DMS153 treated with DMSO at 0.1 percent for 48 hours (cell line): ENCODE data around the gene MED28.
"Not testable (repeated sequence)": the region's sequence is repeated elsewhere in the genome, so short reads cannot be mapped to it uniquely, and the experiment has no call there.

Experiments used
- DNase-seq: peaks from one replicate; lab custom pipeline; 2025; ENCODE audit not compliant: unreplicated experiment; lab: John Stamatoyannopoulos, UW

The MED28 gene

DNA sequence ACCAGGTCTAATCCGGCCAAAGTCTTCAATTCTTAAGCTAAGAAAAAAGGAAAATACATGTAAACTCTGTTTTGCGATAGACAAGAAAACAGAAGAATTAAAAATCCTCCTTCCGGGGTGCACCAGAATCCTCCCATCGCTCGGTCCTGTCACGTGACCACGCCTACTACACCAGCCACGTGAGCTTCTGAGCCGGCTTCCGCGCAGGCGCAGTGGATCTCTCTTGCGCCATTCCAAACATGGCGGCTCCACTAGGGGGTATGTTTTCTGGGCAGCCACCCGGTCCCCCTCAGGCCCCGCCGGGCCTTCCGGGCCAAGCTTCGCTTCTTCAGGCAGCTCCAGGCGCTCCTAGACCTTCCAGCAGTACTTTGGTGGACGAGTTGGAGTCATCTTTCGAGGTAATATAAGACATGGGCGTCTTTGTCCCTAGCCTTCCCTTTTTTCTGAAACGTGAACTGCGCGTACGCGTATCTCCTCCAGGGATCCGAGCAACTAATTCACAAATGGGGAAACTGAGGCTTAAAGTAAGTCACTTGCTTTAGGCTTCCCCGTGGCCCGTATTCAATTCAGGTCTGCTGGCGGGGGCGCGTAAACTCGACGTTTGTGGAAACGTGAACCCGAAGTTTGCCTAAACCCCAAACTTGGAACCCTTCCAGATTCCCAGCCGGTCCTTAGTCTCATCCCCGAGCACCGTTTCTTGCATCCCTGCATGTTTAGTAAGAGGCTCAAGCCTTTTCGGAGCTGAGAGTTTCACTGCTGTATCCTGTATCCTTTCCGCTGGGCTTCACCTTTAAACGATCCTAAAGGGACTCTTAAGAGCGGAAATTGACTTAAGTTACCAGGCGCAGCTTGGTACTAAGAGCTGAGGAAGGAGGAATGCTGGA, at the start of gene MED28:
TSS of gene MED28 (plus strand) at position 226 of the 884 bp plus-strand sequence. CDS start at position 240, 14 bp downstream.
- DNase-seq: peak; percentile 68

- DNase-seq: no peak
Measured at GRCh38 chr4:17565846-17566245, 48.6 kb upstream of the MED28 start.

GRCh38 chr4:17567271-17567670, 47.2 kb upstream of the MED28 start:
- no peak for DNase-seq

GRCh38 chr4:17574206-17574605, 40.2 kb upstream of the MED28 start:
- DNase-seq: no peak

DNA sequence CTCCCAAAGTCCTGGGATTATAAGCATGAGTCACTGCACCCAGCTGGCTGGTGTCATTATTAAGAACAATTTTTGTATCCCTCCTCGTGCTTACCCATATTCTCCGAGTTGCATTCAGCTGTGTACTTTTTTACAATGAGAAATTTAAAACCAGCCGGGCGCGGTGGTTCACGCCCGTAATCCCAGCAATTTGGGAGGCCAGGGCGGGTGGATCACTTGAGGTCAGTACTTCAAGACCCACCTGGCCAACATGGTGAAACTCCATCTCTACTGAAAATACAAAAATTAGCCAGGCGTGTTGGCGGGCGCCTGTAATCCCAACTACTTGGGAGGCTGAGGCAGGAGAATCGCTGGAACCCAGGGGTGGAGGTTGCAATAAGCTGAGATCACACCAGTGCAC, 39.3 kb upstream of the MED28 start:
- DNase-seq: not testable (repeated sequence)

DNA sequence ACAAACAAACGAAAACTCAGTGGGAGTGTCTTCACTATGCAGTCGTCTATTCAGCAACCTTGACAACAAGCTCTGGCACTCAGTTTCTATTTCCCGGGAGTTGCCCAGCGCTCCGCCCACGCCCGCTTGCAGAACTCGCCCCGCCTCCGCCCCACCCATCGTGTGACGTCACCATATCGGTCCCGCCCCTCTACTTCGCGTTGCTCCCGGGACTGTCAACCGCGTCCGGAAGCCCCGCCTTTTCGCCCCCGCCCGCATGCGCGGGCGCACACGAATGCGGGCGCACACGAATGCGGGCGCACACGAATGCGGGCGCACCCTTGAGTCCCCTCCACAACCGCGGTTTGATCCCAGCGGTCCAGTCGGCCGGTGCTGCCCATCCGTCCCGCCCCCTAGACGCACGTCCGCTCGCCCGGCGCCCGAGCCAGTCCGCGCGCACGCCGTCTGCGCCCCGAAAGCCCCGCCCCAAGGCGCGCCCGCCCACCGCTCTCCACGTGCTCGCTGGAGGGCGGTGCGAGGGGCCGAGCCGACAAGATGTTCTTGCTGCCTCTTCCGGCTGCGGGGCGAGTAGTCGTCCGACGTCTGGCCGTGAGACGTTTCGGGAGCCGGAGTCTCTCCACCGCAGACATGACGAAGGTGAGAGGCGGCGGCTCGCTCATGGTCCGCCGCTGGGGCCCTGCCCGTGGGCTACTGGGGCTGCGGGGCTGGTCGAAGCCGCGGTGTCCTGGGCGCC, 37.3 kb upstream of the MED28 start, which contains the start of gene LAP3:
TSS of gene LAP3 (plus strand) at position 267 of the 733 bp plus-strand sequence. CDS start at position 535, 268 bp downstream.
- peak; percentile 69 for DNase-seq

DNA sequence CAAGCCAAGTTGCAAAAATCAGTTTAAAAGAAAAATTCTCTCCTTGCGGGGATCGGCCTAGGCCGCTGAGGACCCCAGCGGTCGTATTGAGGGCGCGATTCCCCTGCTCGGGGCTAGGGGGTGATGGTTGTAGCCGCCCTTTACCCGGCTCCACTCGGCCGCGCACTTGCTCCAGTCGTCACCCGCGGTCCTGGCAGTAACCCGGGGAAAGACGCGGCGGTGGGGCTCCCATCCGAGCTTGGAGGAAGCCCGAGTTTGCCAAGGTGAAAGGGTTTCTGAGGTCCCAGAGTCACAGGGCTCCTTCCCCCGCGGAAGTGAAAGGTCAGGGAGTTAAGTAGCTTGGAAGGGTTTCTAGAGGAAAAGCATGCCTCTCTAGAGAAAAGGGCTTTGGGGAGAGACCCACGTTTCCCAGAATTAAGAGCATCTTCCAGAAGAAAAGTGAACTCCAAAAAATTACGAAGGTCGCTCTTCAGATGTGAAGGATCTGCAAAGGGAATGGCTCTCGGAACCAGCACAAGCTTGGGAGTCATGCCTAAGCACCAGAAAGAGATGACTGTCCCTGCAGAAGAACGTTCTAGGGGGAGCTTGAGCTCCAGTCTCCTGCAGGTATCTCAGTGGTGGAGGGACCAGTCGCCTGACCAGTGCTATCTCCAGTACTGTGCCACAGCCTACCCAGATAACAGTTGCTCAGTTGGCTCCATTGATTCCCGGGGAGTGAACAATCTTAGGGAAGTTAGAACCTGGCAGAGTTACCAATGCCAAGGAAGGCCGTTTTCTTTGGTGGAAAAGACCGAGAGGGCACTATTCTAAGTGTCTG, 36.6 kb upstream of the MED28 start:
- no peak for DNase-seq

- DNase-seq: no peak
Measured at GRCh38 chr4:17578482-17578891, 36.0 kb upstream of the MED28 start.

GRCh38 chr4:17580969-17581368, 33.5 kb upstream of the MED28 start:
- no peak for DNase-seq

DNA sequence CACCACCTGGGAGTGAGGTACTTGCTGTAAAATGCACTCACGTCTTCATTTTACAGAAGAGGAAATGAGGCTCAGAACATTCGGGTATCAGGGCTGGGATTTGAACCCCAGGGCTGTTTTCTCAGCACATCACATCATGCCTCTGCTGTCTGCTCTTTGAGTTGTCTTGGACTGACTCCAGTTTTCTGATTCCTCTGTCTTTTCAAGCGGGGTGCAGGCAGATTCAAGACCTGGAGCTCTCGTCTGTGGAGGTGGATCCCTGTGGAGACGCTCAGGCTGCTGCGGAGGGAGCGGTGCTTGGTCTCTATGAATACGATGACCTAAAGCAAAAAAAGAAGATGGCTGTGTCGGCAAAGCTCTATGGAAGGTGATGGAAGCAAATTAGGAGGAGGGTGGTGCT, 31.2 kb upstream of the MED28 start:
- DNase-seq: no peak

GRCh38 chr4:17583941-17584340, 30.5 kb upstream of the MED28 start:
- DNase-seq: no peak

- DNase-seq: no peak
Measured at GRCh38 chr4:17584521-17585213, 29.8 kb upstream of the MED28 start.

- DNase-seq: no peak
Measured at GRCh38 chr4:17587094-17587822, 27.2 kb upstream of the MED28 start.

DNA sequence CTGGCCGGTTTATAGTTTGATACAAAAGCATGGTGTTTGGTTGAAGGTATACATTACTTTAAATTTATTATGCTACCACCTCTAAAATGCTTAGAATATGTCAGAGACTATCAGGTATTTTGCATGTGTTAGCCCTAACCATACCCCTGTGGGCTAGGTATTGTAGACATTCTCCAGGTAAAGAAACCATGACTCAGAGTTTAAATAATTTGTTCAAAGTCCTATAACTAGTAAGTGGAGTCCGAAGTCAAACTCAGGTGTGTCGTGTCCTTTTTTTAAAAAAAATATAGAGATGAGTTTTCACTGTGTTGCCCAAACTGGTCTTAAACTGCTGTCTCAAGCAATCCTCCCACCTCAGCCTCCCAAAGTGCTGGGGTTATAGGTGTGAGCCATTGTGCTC, 25.1 kb upstream of the MED28 start:
- DNase-seq: no peak

DNA sequence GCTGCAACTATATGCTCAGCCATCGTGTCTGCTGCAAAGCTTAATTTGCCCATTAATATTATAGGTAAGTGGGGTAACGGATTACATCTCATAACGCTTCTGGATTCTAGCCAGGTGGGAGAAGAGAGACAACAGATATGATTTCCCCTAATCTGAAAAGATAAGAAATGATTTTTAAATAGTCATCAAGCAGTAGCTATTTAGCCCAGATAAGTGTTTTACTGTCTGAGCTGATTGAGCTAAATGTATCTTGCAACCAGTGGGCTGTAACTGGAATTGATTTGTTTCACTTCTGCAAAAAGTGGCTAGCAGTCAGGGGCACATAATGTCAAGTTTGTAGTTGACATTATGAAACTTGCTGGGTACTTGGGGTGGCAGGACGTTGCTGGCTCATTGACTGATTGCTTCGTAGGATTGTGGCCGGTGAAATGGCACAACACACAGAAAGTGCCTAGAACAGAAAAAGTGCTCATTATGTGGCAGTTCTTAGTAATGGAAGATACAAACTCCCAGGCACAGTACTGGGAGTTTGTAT, 18.9 kb upstream of the MED28 start:
- DNase-seq: no peak

DNA sequence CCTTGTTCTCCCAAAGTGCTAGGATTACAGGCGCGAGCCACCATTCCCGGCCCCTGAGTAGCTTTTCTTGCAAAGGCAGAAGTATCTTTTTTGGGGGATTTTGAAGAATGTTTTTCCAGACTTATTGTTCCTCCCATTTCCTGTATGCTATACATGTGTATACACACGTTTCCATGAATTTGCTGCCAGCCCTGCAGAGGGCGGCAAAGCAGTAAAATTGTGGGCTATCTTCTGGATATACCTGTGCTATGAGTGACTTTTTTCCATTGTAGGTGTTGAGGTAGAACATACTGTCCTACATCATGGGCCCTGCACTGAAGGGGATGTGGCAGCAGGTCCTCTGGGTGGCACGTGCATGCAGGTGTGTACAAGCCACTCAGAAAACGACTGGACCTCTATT, 16.9 kb upstream of the MED28 start:
- no peak for DNase-seq

- DNase-seq: no peak
Measured at GRCh38 chr4:17599826-17600225, 14.6 kb upstream of the MED28 start.

DNA sequence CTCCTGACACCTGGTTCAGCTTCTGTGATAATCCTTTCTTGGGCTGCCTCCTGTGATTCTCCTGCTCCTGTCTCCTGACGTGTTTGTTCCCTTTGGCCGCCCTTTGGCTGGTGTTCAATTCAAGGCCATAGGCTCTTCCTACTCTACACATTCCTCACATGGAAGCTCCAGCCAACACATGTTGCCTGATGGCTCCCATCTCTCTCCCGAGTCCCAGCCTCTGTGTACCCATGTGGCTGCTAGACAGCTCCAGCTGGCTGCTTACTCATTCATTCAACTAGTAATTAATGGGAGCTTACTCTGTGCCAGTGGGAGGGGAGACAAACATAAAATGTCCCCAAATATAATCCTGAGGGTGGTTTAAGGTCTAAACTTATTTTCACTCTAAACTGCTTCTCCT, 9.2 kb upstream of the MED28 start:
- no peak for DNase-seq

DNA sequence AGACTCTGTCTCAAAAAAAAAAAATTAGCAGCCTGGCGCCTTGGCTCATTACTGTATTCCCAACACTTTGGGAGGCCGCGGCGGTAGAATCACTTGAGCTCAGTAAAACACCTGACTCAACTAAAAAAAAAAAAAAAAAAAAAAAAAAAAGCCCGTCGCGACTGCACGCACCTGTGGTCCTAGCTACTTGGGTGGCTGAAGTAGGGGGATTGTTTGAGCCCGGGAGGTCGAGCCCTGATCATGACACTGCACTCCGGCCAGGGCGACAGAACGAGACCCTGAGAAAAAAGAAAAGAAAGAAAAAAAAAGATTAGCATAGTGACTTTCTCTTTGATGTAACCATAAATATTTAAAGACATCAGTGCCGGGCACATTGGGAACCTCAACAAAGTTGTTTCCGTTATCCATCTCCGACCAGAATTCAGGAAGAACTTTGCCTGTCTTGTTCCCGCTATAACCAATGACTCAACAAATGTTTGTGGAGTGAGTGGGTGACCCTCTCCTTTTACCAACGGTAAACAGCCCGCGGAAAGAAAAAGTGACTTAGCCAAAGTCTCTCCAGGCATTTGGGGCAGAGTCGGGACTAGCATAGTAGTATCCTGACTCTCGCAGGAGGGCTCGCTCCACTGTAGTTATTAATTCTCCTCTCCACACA, 553 bp upstream of the MED28 start:
- DNase-seq: no peak
